GM19025 (cell line): ENCODE measurements around the gene ABR.
"Not testable (repeated sequence)": the region's sequence is repeated elsewhere in the genome, so short reads cannot be mapped to it uniquely, and the experiment has no call there.

Experiments used
- ATAC-seq: cut with Tn5 transposase; IDR thresholded peaks from one replicate; pipeline ENCODE4 v1.9.1; 2021; ENCODE audit warnings: mild to moderate bottlenecking, low read depth, moderate library complexity; ENCODE audit not compliant: unreplicated experiment

Gene ABR

DNA sequence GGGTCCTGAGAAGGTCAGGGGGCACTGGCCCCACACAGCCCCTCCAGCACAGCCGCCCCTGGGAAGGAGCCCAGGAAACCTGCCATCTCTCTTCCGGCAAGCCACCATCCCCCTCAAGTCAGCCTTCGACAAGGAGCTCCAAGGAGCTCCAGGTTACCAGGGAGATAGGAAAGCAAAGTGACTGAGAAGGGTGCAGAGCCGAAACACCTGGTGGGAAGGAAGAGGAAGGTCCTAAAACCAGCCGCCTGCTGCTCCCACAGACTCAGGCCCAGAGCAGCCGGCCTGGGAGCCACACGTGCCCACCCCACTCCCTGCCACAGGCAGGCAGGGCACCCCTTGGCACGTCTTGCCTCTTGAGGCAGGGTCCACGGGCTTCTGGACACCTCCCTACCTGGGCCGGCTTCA lies 102.2 kb downstream of the ABR start:
- no peak for ATAC-seq

DNA sequence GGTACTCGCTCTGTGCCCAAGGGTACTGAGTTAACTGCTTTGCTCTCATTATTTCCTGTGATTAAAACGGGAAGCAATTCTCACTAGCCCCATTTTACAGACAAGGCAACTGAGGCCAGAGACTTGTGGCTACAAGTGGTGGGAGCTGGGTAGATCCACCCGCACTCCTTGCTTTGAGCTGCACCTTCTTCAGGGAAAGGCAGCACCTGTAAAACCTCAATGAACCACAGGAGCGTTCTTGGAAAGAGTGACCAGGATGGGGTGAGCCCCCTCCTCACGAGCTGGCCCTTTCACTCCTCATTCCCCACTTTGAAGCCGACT lies 102.8 kb downstream of the ABR start:
- no peak for ATAC-seq

- ATAC-seq: no peak
These were observed 103.3 kb downstream of the ABR start for GRCh38 chr17:1076299-1076981.

- no peak for ATAC-seq
These were observed 104.7 kb downstream of the ABR start for GRCh38 chr17:1074886-1075605.

DNA sequence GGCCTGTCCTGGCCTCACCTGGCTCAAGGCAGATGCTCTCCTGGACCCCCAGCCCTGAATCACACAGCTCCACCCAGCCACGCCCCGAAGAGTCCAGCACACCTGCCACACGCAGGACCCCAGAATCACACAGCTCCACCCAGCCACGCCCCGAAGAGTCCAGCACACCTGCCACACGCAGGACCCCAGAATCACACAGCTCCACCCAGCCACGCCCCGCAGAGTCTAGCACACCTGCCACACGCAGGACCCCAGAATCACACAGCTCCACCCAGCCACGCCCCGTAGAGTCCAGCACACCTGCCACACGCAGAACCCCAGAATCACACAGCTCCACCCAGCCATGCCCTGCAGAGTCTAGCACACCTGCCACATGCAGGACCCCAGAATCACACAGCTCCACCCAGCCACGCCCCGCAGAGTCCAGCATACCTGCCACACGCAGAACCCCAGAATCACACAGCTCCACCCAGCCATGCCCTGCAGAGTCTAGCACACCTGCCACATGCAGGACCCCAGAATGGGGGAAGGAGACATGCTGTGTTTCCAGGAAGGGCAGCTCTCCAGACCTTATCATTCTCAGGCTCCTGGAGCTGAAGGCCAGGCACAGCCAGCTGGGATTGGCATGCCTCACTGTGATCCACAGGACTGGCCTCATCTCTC lies 105.7 kb downstream of the ABR start:
- not testable (repeated sequence) for ATAC-seq

GRCh38 chr17:1073241-1073962 lies 106.4 kb downstream of the ABR start:
- no peak for ATAC-seq

- ATAC-seq: no peak
These were observed 107.2 kb downstream of the ABR start for GRCh38 chr17:1072551-1072961.

GRCh38 chr17:1071103-1071825 lies 108.5 kb downstream of the ABR start:
- no peak for ATAC-seq

DNA sequence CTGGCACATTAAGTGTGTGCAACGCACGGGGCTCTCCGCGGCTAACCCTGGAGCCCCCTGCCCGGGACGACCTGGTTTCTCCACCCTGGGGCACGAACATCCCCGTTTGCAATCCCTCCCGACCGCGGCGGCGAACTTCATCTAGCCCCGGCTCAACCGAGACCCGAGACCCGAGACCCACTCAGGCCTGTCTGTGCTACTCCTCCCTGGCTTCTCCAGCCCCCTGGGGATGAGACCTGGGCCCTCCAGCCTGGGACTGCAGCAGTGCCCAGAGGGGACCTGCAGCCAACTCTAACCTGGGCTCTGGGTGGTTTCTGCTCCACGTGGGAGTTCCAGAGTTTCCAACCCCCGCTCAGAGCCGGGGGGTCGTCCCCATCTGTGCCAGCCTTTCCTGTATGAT lies 109.4 kb downstream of the ABR start:
- no peak for ATAC-seq

DNA sequence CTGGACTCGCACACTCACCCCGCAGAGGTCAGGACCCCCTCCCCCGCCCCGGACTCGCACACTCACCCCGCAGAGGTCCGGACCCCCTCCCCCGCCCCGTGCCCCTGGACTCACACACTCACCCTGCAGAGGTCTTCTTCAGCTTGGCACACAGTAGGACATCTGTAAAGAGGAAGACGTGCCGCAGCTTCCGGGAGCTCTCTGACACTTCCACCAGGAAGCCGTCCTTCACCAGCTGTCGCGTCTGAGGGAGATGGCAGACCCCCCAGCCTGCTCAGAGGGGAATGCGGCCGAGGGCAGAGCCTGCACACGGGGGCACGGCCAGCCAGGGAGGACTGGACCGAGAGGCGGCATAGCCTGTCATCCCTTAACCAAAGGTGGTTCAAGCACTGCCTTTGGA lies 109.9 kb downstream of the ABR start:
- no peak for ATAC-seq

GRCh38 chr17:1068356-1068755 lies 111.4 kb downstream of the ABR start:
- no peak for ATAC-seq

- ATAC-seq: no peak
These were observed 112.4 kb downstream of the ABR start for GRCh38 chr17:1067282-1067956.

DNA sequence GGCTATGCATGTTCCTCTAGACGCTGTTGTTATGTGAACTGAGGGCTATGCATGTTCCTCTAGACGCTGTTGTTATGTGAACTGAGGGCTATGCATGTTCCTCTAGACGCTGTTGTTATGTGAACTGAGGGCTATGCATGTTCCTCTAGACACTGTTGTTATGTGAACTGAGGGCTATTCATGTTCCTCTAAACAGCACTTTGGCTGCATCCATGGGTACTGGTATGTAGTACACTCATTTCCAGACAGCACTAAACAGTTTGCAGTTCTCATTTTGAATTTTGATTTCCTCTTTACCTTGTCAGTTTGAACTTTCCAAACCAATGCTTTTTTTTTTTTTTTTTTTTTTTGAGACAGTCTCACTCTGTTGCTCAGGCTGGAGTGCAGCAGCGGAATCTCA lies 114.4 kb downstream of the ABR start:
- ATAC-seq: not testable (repeated sequence)

- no peak for ATAC-seq
These were observed 118.8 kb downstream of the ABR start for GRCh38 chr17:1060991-1061390.

DNA sequence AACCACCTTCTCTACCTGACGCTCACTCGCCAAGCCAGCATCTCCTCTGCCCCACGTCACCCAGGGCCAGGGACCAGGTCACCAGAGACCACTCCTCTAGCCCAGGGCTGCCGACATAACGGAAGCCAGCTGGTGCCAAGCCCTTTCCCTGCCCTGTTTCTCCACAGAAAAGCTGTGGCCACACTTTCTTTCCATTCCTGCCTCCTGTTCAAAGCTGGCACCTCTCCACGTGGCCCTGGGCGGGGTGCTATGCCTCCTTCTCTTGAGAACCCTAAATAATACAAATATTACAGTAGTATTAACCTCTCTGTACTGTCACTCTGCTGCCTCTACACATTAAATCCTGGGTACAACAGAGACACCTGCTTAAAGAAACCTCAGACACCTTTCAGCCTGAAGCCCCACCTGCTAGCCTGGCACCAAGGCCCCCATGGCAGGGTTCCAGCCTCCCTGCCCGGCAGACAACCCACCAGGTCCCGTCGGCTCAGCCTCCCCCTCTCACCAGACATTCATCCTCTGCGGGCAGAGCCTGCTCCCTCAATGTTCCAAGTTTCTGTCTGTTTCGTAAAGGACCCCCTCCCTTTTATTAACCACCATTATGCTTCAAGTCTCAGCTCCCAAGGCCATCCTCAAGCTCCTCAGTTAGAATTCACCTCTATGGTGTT lies 120.5 kb downstream of the ABR start:
- ATAC-seq: no peak

- no peak for ATAC-seq
These were observed 121.2 kb downstream of the ABR start for GRCh38 chr17:1058423-1059130.

GRCh38 chr17:1056761-1057160 lies 123.0 kb downstream of the ABR start:
- ATAC-seq: no peak

DNA sequence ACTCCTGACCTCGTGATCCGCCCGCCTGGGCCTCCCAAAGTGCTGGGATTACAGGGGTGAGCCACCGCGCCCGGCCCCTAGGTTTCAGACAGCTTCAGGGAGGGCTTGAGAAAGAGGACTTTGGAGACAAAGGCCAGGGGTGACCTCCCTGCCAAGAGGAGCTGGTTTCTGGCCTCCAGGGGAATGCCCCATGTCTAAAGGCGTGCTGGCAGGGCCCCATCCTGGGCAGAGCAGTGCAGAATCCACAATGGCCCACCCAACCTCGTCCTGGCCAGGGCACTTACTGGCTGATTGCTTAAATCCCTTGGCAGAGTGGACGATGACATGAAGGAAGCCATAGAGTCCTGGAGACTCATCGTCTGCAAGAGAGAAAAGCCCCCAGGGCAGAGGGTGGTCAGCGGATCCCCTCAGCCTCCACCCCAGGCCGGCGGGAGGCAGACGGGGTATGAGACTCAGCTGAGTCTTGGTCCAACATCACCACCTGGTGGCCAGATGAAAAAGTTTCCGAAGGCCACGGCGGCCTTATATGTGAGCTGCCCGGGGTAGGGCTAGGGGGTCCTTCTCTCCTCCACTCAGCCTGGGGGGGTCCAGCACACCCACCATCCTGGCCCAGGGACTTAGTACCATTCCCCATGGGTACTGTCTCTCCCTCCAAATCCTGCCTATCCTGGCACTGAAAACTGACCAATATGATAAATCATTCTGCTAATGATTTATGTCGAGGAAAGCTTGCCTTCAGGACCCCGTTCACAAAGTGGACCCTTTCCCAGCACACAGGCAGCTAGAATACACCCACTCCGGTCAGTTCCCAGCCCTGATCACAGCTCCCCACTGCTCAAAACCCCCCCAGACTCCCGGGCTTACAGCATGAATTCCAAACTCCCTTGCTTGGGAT lies 123.8 kb downstream of the ABR start:
- ATAC-seq: no peak
